ENCODE measurements around the gene NAALAD2. TPM values are rescaled to one million over a fixed set of nuclear protein-coding genes. Genes with fewer than 3 reads are reported as not detected.

Gene NAALAD2
- total and polyA plus RNA-seq, 2 donors (not counting 1 experiment from before 2014, with no cell fraction given) = not detected

DNA sequence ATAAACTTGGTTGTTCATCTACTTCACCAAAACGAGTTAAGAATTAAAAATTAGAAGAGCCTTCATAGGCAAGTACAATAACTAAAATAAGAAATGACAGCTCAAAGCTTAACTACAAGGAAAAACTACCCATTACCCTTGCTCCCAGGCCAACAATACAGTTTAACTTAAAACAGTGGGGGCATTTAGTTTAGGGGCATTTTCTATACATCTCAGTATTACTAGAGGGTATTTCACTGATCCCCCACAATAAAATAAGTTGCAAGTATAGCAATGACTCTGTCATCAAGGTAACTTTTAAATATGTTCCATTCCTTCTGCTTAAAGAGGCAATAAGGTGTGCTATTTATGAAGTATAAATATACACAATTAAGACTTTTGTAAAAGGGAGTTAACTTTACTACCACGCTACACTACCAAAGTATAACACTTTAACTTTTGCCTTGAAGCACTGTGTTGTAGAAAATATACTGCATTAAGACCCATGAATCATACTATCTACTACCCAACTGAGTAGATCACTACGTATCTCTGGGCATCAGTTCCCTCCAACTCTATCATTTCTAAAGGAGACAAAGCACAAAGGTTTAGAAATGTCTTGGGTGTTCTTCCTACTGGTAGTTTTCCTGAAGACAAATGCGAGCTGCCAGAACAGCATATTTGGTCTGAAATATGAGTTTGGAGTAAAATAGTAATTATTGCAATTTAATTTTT lies 58.6 kb downstream of the NAALAD2 start:
- intact Hi-C loops (cut with micrococcal nuclease) = no loop called here
- ChIA-PET CTCF (interaction anchor here (4.1 kb wide), 1 partner anchor 11 kb away, joined by 20 read pairs; no protein-coding TSS in a partner anchor), POLR2A (no interaction called here)
- Histone ChIP-seq H2AFZ (ENCODE audit: insufficient read depth, low read depth, low read length, poor library complexity, severe bottlenecking) (no peak overlapping the region), H3K4me3 (ENCODE audit: control extremely low read depth in 1 of 5, extremely low read depth in 1 of 5, insufficient read depth in 1 of 5, low read depth in 2 of 5, low read length in 4 of 5) (no peak overlapping the region), H3K27me3 (replicated peaks in 1 of 4; ENCODE audit: control extremely low read depth in 1 of 4, control insufficient read depth in 3 of 4, insufficient read depth in 4 of 4, low read length in 3 of 4) (no peaks in the 10 kb centered on the region), H3K4me2 (replicated peaks; ENCODE audit: low read depth, low read length, poor library complexity, severe bottlenecking) (no peak overlapping the region), H3K4me1 (ENCODE audit: control insufficient read depth in 2 of 2, insufficient read depth in 2 of 2, low read length in 2 of 2) (no peaks in the 10 kb centered on the region), H4K20me1 (ENCODE audit: control insufficient read depth, insufficient read depth, low read length, poor library complexity, severe bottlenecking) (no peaks in the 10 kb centered on the region), H3K36me3 (replicated peaks in 1 of 2; ENCODE audit: control extremely low read depth in 1 of 2, control insufficient read depth in 1 of 2, extremely low read depth in 1 of 2, insufficient read depth in 2 of 2, low read length in 1 of 2) (no peaks in the 10 kb centered on the region), H3K9me3 (ENCODE audit: control extremely low read depth in 1 of 3, control insufficient read depth in 2 of 3, insufficient read depth in 1 of 3, low read length in 2 of 3) (no peaks in the 10 kb centered on the region), H3K79me2 (ENCODE audit: control insufficient read depth, insufficient read depth, low read length) (no peaks in the 10 kb centered on the region), H3K27ac (ENCODE audit: low read length in 2 of 2) (no peak overlapping the region), H3K9ac (ENCODE audit: low read length) (no peak overlapping the region)
- Mint-ChIP-seq H3K4me1 (no peaks in the 10 kb centered on the region), H3K27me3 (no peaks in the 10 kb centered on the region), H3K9me3 (ENCODE audit: insufficient read depth) (no peaks in the 10 kb centered on the region), H3K27ac (no peak overlapping the region), H3K4me3 (no peak overlapping the region)
- no CpG with 5 or more reads among the region's 4 CpGs for WGBS (ENCODE audit: insufficient coverage)
- DNase-seq (no peak), ATAC-seq (ENCODE audit: low read depth) (no peak)
- no peak for TF ChIP-seq EZH2 (IDR thresholded peaks at IDR 0.05; ENCODE audit: borderline replicate concordance, insufficient read depth, low read depth, low read length, poor library complexity, severe bottlenecking)
- TF ChIP-seq, protein P1, sequence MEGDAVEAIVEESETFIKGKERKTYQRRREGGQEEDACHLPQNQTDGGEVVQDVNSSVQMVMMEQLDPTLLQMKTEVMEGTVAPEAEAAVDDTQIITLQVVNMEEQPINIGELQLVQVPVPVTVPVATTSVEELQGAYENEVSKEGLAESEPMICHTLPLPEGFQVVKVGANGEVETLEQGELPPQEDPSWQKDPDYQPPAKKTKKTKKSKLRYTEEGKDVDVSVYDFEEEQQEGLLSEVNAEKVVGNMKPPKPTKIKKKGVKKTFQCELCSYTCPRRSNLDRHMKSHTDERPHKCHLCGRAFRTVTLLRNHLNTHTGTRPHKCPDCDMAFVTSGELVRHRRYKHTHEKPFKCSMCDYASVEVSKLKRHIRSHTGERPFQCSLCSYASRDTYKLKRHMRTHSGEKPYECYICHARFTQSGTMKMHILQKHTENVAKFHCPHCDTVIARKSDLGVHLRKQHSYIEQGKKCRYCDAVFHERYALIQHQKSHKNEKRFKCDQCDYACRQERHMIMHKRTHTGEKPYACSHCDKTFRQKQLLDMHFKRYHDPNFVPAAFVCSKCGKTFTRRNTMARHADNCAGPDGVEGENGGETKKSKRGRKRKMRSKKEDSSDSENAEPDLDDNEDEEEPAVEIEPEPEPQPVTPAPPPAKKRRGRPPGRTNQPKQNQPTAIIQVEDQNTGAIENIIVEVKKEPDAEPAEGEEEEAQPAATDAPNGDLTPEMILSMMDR (IDR thresholded peaks at IDR 0.05) = no peak

DNA sequence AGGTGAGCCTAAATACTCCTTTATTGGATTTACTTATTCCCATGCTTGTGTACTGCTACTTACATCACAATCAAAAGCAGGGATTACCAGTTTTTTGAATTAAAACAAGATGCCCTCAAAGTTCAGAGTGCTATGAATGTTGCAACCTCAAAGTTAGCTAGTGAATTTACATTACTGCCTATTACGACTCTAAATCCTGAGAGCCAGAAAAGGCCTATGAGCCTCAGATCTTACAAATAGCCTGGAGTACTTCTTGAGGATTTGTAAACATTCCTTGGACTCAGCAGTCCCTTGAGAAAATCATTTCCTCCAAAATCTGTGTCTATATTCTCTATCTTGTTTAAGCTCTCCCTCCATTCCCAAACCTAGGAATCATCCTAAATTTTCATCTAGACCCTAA lies 62.9 kb downstream of the NAALAD2 start:
- ChIA-PET CTCF (interaction anchor here (4.1 kb wide), 1 partner anchor 7 kb away, joined by 20 read pairs; no protein-coding TSS in a partner anchor), POLR2A (no interaction called here)
- no peak for DNase-seq
- Histone ChIP-seq H3K4me3 (ENCODE audit: control extremely low read depth in 1 of 5, extremely low read depth in 1 of 5, insufficient read depth in 1 of 5, low read depth in 2 of 5, low read length in 4 of 5) (no peak overlapping the region), H3K4me1 (ENCODE audit: control insufficient read depth in 2 of 2, insufficient read depth in 2 of 2, low read length in 2 of 2) (no peaks in the 10 kb centered on the region), H4K20me1 (ENCODE audit: control insufficient read depth, insufficient read depth, low read length, poor library complexity, severe bottlenecking) (no peaks in the 10 kb centered on the region), H2AFZ (ENCODE audit: insufficient read depth, low read depth, low read length, poor library complexity, severe bottlenecking) (no peak overlapping the region), H3K36me3 (replicated peaks in 1 of 2; ENCODE audit: control extremely low read depth in 1 of 2, control insufficient read depth in 1 of 2, extremely low read depth in 1 of 2, insufficient read depth in 2 of 2, low read length in 1 of 2) (peaks cover 0 to 6% of the 10 kb centered on the region in 2 experiments), H3K4me2 (replicated peaks; ENCODE audit: low read depth, low read length, poor library complexity, severe bottlenecking) (no peak overlapping the region), H3K9ac (ENCODE audit: low read length) (no peak overlapping the region), H3K9me3 (ENCODE audit: control extremely low read depth in 1 of 3, control insufficient read depth in 2 of 3, insufficient read depth in 1 of 3, low read length in 2 of 3) (no peaks in the 10 kb centered on the region), H3K27me3 (replicated peaks in 1 of 4; ENCODE audit: control extremely low read depth in 1 of 4, control insufficient read depth in 3 of 4, insufficient read depth in 4 of 4, low read length in 3 of 4) (no peaks in the 10 kb centered on the region), H3K79me2 (ENCODE audit: control insufficient read depth, insufficient read depth, low read length) (no peaks in the 10 kb centered on the region), H3K27ac (ENCODE audit: low read length in 2 of 2) (no peak overlapping the region)
- WGBS (ENCODE audit: insufficient coverage) = 100% methylated on average over 1 of the region's 1 CpG
- no peak for TF ChIP-seq EZH2 (IDR thresholded peaks at IDR 0.05; ENCODE audit: borderline replicate concordance, insufficient read depth, low read depth, low read length, poor library complexity, severe bottlenecking)
- TF ChIP-seq, protein P1 (IDR thresholded peaks at IDR 0.05) = no peak
- H3K4me3 Mint-ChIP-seq = no peak overlapping the region
- no peaks in the 10 kb centered on the region for H3K4me1 Mint-ChIP-seq
- H3K27ac Mint-ChIP-seq = no peak overlapping the region
- intact Hi-C loops (cut with micrococcal nuclease) = no loop called here
- H3K9me3 Mint-ChIP-seq (ENCODE audit: insufficient read depth) = no peaks in the 10 kb centered on the region
- H3K27me3 Mint-ChIP-seq = no peaks in the 10 kb centered on the region
- ATAC-seq (ENCODE audit: low read depth) = no peak

Measured in B cell (primary cell).